Right forelimb (tissue), 1 donor: ENCODE measurements around the gene DDIT3.
A peak's percentile ranks its signal among the peaks of the same experiment; 100 is the strongest.
"Not testable (repeated sequence)": the region's sequence is repeated elsewhere in the genome, so short reads cannot be mapped to it uniquely, and the experiment has no call there.

ENCODE experiments used
- DNase-seq: peaks from one replicate; pipeline ENCODE4 v3.0.0-alpha.2; 2018

DDIT3 gene

GRCh38 chr12:57511588-57512325, 8.6 kb downstream of the DDIT3 start:
- no peak for DNase-seq

DNA sequence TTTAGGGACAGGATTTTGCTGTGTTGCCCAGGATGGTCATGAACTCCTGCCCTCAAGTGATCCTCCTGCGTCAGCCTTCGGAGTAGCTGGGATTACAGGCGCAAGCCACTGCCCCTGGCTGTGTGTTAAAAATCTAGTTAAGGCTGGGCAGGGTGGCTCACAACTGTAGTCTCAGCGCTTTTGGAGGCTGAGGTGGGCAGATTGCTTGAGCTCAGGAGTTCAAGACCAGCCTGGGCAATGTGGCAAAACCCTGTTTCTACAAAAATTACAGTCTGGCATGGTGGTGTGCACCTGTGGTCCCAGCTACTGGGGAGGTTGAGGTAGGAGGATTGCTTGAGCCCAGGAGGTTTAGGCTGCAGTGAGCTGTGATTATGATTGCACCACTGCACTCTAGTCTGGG, 9.2 kb downstream of the DDIT3 start:
- DNase-seq = no peak

DNA sequence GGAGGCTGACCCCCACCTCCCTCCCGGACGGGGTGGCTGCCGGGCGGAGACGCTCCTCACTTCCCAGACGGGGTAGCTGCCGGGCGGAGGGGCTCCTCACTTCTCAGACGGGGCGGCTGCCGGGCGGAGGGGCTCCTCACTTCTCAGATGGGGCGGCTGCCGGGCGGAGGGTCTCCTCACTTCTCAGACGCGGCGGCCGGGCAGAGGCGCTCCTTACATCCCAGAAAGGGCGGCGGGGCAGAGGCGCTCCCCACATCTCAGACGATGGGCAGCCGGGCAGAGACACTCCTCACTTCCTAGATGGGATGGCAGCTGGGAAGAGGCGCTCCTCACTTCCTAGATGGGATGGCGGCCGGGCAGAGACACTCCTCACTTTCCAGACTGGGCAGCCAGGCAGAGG, 12.5 kb downstream of the DDIT3 start:
- not testable (repeated sequence) for DNase-seq

DNA sequence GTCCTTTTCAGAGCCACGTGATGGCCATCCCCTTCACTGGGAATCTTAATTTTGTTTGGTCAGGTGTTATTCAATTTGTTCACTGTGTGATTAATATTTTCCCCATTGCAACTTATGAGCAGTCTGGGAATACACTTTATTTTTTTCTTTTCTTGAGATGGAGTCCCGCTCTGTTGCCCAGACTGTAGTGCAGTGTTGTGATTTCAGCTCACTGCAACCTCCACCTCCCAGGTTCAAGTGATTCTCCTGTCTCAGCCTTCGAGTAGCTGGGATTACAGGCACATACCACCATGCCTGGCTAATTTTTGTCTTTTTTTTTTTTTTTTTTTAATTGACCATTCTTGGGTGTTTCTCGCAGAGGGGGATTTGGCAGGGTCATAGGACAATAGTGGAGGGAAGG, 13.8 kb downstream of the DDIT3 start:
- DNase-seq = not testable (repeated sequence)

DNA sequence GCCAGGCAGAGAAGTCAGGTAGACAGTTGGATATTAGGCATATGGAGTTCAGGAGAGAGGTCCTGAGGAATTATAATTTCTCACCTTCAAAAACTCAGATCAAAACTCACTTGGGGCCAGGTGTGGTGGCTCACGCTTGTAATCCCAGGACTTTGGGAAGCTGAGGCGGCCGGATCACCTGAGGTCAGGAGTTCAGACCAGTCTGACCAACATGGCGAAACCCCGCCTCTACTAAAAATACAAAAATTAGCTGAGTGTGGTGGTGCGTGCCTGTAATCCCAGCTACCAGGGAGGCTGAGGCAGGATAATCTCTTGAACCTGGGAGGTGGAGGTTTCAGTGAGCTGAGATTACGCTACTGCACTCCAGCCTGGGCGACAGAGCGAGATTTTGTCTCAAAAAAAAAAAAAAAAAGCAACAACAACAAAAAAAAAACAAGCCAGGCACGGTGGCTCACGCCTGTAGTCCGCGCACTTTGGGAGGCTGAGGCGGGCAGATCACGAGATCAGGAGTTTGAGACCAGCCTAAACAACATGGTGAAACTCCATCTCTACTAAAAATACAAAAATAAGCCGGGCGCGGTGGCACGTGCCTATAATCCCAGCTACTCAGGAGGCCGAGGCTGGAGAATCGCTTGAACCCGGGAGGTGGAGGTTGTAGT, 17.9 kb downstream of the DDIT3 start:
- not testable (repeated sequence) for DNase-seq

- no peak for DNase-seq
Observed at GRCh38 chr12:57500213-57500612, 20.1 kb downstream of the DDIT3 start.

DNA sequence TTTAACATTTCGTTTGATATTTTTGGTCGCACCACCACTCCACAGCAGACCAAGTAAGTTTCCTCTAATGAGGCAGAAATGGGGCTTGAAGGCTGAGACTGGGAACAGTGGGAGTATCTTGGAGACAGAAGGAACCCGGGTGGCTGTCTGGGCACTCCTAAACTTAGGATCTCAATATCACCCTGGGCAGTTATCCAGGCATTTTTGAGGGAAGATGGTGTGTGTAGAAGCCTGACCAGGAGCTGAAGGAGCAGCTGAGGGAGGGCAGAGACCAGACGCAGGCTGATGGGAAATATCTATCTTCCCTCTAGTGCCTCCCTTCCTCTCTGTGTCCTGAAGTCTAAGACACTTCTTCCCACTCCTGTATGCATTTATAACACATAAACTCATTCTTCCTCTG, 21.7 kb downstream of the DDIT3 start:
- no peak for DNase-seq

- no peak for DNase-seq
Observed at GRCh38 chr12:57498132-57498502, 22.2 kb downstream of the DDIT3 start.

DNA sequence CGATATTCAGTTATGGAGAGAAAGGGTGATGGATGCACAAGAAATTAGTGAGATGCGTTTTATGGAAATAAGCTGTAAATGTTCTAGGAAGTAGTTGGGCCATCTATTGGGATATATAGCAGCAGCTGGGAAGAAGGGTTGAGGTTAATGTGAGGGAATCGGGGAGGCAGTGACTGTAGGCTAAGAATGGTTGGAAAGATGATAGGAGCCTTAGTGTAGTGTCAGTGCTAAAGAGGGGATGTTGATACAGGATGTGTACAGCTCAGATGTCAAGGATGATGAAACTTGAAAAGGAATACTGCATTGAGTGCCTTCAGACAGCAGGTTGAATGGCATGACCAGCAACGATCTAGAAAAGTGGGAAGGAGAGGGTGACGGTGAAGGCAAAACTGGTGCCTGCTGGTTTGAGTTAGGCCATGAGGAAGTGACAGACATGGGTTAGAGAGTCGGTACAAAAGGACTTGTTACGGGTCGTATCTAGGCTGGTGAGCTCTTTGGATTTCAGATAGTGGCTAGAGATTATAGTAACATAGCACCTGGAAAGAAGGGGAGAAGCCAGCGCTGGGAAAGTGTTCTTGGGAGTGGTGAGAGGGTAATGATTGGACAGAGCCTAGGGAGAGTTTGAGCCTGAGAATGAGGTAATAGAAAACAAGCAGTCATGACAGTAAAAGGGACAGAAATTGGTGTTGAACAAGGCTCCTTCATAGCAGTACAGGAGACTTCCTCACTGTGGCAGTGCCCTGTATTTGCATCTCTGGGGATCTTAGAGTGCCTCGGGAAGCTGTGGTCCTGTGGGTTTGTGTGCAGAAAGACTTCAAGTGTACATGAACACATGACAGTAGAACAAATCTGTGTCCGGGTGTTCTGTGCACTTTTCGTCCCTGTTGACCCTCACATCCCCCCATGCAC, 22.8 kb downstream of the DDIT3 start:
- no peak for DNase-seq

DNA sequence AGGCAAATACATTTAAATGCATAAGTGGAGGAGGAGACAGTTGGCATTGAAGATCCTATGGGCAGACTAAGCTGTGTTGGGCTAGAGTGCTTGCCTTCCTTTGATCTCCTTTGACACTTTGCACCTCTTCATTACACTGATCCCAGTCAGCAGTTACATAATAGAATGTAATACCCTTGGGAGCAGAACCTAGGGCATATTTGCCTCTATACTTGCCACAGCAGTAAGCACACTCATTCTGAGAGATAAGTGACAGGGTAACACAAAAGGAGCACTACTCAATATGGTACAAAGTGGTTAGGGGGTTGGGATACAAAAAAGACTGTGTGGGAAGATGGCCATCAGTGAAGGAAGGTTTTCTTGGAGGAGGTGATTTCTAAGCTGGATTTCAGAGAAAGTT, 23.5 kb downstream of the DDIT3 start:
- no peak for DNase-seq

GRCh38 chr12:57495051-57495701, 25.1 kb downstream of the DDIT3 start:
- not testable (repeated sequence) for DNase-seq

GRCh38 chr12:57491393-57492280, 28.7 kb downstream of the DDIT3 start:
- no peak for DNase-seq

DNA sequence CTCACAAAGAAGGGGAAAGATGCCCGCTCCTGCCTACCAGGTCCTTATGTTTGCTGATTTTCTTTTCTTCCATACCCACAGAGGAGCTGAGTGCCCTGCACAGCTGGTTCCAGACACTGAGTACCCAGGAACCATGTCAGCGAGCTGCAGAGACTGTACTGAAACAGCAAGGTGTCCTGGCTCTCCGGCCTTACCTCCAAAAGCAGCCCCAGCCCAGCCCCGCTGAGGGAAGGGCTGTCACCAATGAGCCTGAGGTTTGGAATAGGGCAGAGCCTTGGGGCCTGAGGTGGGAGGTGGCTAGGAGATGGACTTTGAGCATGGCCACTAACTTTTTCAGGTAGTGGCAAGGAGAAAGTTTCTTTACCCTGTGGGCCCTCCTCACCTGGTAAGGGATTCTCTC, 30.2 kb downstream of the DDIT3 start:
- DNase-seq = no peak

- DNase-seq = no peak
Observed at GRCh38 chr12:57489157-57489641, 31.1 kb downstream of the DDIT3 start.

DNA sequence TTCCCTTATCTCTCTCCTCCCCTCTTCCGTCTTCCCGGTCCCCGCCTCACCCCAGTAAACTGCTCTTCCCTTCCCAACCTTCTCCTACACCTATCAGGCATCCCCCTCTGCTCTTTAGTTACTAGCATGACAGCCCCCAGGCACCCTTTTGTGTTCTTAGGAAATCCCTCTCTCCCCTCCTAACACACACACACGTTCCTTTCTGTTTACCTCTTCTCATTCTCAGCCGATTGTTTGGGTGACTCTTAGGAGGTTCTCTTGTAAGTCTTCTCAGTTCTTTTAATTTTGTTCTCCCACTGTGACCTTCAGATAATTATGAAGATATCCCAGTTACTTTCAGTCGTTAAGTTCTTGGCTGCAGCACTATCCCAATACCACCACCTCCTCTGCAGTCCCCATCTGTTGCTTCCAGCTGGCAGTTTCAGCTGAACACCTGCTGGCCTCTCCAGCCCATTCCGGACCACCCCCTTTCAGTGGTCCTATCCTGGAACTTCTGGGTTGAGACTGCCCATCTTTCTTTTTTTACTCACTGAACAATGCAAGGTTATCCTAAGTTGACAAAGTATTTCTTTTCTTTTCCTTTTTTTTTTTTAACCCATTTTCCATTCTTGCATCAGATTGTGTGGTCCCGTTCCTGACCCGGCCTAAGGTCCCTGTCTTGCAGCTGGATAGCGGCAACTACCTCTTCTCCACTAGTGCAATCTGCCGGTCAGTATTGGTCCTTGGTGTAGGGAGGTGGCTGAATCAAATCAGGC, 31.7 kb downstream of the DDIT3 start:
- no peak for DNase-seq

- DNase-seq = peak; percentile 94
Observed at GRCh38 chr12:57487597-57488401, 32.5 kb downstream of the DDIT3 start, which contains the start of gene MARS1. Gene MARS1, plus strand, starts transcription at chr12:57488068. Its CDS starts 23 bp downstream, at chr12:57488091.

GRCh38 chr12:57487055-57487596, 33.2 kb downstream of the DDIT3 start:
- DNase-seq = no peak

- no peak for DNase-seq
Observed at GRCh38 chr12:57485695-57486094, 34.6 kb downstream of the DDIT3 start.

DNA sequence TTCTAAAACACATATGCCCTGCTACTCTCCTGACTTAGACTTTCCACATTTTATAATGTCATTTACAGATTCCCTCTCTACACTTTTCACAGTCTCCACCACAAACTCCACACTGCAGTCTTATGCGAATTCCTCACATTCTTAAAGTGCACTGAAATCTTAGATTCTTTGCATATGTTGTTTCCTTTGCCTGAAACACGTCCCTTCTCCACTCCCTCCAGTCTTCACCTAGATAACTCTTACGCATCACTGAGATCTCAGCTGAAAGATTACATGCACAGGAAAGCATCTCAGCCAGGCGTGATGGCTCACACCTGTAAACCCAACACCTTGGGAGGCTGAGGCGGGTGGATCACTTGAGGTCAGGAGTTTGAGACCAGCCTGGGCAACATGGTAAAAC, 36.8 kb downstream of the DDIT3 start:
- DNase-seq = no peak

DNA sequence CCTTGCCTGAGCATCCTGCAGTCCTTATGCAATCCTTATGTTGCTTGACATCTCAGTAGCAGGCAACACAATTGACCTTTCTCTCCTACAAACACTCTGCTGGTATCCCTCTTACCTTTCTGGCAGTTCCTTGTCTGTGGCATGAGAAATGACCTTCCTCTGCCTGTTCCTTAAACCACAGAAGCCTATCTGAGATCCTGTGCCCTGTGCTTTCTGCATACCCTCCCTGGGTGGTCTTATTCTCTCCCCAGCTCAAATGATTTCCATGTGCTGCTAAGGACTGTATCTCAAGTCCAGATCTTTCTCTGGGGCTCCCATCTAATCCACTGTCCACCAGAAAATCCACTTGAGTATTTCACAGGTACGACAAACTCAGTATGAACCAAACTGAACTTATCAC, 38.6 kb downstream of the DDIT3 start:
- DNase-seq = no peak
